Body of pancreas (tissue), 4 donors: Measurements from ENCODE around the gene DENND4A. TPM values are rescaled to one million over a fixed set of nuclear protein-coding genes. Genes with fewer than 3 reads are reported as not detected.
"Not testable (repeated sequence)": the region's sequence is repeated elsewhere in the genome, so short reads cannot be mapped to it uniquely, and the experiment has no call there.

ENCODE experiments used
- ATAC-seq: fragments of 150-250 bp; one replicate; pipeline ENCODE4 v1.9.1; 2016
- DNase-seq, 4 donors: peaks; one replicate each; pipeline ENCODE4 v3.0.0-alpha.2; 2019
- H3K27ac ChIP-seq, 4 donors: fragments of 200-600 bp; sonication (generic); 1 replicate in 3 of 4; 2 replicates in 1 of 4; pipeline versions ENCODE4 v1.5.1 to v1.6.1; 2016 to 2019; ENCODE audit warnings: mild to moderate bottlenecking in 1 of 4, mixed read lengths in 1 of 4, moderate library complexity in 1 of 4
- H3K27me3 ChIP-seq, 2 donors: fragments of 200-600 bp; sonication (generic); one replicate each; pipeline ENCODE4 v1.6.0; 2016; ENCODE audit warnings: mild to moderate bottlenecking in 1 of 2
- H3K36me3 ChIP-seq, 2 donors: fragments of 200-600 bp; sonication (generic); replicated peaks in 1 of 2; 2 replicates each; pipeline ENCODE4 v1.5.1; 2016; ENCODE audit warnings: low read depth in 2 of 2; ENCODE audit not compliant: insufficient read depth in 1 of 2
- H3K4me1 ChIP-seq: fragments of 200-600 bp; sonication (generic); one replicate; pipeline ENCODE4 v1.6.0; 2016
- H3K4me3 ChIP-seq, 2 donors: fragments of 200-600 bp; sonication (generic); 1 replicate in 1 of 2; 2 replicates in 1 of 2; pipeline ENCODE4 v1.5.1; 2016 to 2019
- H3K9me3 ChIP-seq, 3 donors: fragments of 200-600 bp; sonication (generic); 1 replicate in 2 of 3; 2 replicates in 1 of 3; pipeline ENCODE4 v1.5.1; 2016
- POLR2A ChIP-seq, 3 donors: fragments of 450-650 bp; IDR thresholded peaks; one replicate each; pipeline ENCODE4 v1.6.1; 2016; ENCODE audit warnings: antibody characterized with exemption in 3 of 3, mild to moderate bottlenecking in 2 of 3
- WGBS, 2 donors: methylation state at CpG; one replicate each; pipeline ENCODE4 v1.1.5; 2017; 5-methylcytosine and 5-hydroxymethylcytosine counted together
- intact Hi-C: fragments of 100-400 bp; cut with DNase I; formaldehyde crosslinking; loops from one replicate; pipeline ENCODE4 v1.15.1; 2023
- total RNA-seq, 2 donors: library from RNA; depleted of rRNA; stranded (reverse); fragments of >200 nt; gene quantifications; one replicate each; pipeline ENCODE4 v1.1.0, GENCODE V29; 2016
- TF ChIP-seq, protein P1 (sequence below), 7 experiments: fragments of 450-650 bp in 4 of 7; fragments of 200-600 bp in 3 of 7; sonication (generic) in 3 of 7; IDR thresholded peaks; one replicate each; pipeline ENCODE4 v1.5.1; 2016 to 2019; ENCODE audit warnings: antibody characterized with exemption in 7 of 7

The DENND4A gene
- total RNA-seq, 2 donors from 2014 or later, result 45.7 to 59.3 TPM

DNA sequence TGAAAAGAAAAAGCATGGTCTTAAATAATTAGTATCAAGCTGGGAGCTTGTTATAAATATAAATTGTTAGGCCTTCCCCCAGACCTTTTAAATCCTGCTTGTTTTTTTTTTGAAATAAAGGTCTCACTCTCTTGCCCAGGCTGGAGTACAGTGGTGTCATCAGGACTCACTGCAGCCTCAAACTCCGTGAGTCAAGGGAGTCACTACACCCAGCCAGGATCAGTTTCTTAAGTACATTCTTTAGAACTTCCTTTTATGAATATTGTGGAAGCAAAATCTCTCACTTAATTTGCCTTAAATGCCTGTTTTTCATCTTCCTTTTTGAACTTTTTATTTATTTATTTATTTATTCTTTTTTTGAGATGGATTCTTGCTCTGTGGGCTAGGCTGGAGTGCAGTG is 20.8 kb upstream of the DENND4A start:
- 83 to 85% methylated on average over 1 of the region's 1 CpG for WGBS, 2 donors
- ATAC-seq (no peak), DNase-seq (no peak)
- H3K27me3 ChIP-seq, result no peaks in the 10 kb centered on the region
- no peak overlapping the region for H3K27ac ChIP-seq
- no peaks in the 10 kb centered on the region for H3K9me3 ChIP-seq
- no peak overlapping the region for H3K4me3 ChIP-seq
- TF ChIP-seq POLR2A (IDR thresholded peaks at IDR 0.05), result no peak
- TF ChIP-seq, protein P1, sequence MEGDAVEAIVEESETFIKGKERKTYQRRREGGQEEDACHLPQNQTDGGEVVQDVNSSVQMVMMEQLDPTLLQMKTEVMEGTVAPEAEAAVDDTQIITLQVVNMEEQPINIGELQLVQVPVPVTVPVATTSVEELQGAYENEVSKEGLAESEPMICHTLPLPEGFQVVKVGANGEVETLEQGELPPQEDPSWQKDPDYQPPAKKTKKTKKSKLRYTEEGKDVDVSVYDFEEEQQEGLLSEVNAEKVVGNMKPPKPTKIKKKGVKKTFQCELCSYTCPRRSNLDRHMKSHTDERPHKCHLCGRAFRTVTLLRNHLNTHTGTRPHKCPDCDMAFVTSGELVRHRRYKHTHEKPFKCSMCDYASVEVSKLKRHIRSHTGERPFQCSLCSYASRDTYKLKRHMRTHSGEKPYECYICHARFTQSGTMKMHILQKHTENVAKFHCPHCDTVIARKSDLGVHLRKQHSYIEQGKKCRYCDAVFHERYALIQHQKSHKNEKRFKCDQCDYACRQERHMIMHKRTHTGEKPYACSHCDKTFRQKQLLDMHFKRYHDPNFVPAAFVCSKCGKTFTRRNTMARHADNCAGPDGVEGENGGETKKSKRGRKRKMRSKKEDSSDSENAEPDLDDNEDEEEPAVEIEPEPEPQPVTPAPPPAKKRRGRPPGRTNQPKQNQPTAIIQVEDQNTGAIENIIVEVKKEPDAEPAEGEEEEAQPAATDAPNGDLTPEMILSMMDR (IDR thresholded peaks at IDR 0.05), result no peak
- no peaks in the 10 kb centered on the region for H3K4me1 ChIP-seq
- H3K36me3 ChIP-seq, result no peaks in the 10 kb centered on the region
- intact Hi-C loops, result no loop called here

DNA sequence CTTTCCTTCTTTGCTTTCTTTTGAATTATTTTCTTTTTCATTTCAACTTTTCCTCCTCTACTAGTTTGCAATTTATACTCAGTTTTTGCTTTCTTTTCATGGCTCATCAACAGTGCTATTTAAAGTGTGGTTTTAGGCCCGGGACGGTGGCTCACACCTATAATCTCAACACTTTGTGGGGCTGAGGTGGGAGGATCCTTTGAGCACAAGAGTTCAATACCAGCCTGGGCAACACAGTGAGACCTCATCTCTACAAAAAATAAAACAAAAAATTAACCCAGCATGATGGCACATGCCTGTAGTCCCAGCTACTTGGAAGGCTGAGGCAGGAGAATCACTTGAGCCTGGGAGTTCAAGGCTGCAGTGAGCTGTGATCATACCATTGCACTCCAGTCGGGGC is 20.4 kb upstream of the DENND4A start:
- TF ChIP-seq, protein P1 (IDR thresholded peaks at IDR 0.05), result no peak
- no peak for TF ChIP-seq POLR2A (IDR thresholded peaks at IDR 0.05)
- H3K27me3 ChIP-seq, result no peaks in the 10 kb centered on the region
- no peak overlapping the region for H3K27ac ChIP-seq
- no peaks in the 10 kb centered on the region for H3K36me3 ChIP-seq
- 67 to 83% methylated on average over 3 of the region's 3 CpGs for WGBS, 2 donors
- H3K4me1 ChIP-seq, result no peaks in the 10 kb centered on the region
- ATAC-seq (no peak), DNase-seq (no peak)
- intact Hi-C loops, result no loop called here
- no peaks in the 10 kb centered on the region for H3K9me3 ChIP-seq
- no peak overlapping the region for H3K4me3 ChIP-seq

DNA sequence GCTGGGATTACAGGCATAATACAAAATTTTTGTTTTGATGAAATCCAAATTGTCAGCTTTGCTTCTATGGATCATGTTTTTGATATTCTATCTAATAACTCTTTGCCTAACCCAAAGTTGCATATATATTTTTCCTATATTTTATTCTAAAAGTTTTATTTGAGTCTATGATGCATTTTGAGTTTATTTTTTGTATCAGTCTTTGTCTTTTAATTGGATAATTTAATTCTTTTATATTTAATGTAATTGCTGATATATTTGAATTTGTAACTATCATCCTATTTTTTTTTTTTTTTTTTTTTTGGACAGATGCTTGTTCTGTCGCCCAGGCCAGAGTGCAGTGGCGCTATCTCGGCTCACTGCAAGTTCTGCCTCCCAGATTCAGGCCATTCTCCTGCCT is 19.7 kb upstream of the DENND4A start:
- intact Hi-C loops, result no loop called here
- H3K4me1 ChIP-seq, result no peaks in the 10 kb centered on the region
- no peaks in the 10 kb centered on the region for H3K36me3 ChIP-seq
- no peak for DNase-seq
- TF ChIP-seq, protein P1 (IDR thresholded peaks at IDR 0.05), result no peak
- TF ChIP-seq POLR2A (IDR thresholded peaks at IDR 0.05), result no peak
- no peaks in the 10 kb centered on the region for H3K27me3 ChIP-seq
- 93 to 97% methylated on average over 3 of the region's 3 CpGs for WGBS, 2 donors
- H3K27ac ChIP-seq, result no peak overlapping the region
- no peaks in the 10 kb centered on the region for H3K9me3 ChIP-seq
- no peak overlapping the region for H3K4me3 ChIP-seq
- ATAC-seq, result no peak

DNA sequence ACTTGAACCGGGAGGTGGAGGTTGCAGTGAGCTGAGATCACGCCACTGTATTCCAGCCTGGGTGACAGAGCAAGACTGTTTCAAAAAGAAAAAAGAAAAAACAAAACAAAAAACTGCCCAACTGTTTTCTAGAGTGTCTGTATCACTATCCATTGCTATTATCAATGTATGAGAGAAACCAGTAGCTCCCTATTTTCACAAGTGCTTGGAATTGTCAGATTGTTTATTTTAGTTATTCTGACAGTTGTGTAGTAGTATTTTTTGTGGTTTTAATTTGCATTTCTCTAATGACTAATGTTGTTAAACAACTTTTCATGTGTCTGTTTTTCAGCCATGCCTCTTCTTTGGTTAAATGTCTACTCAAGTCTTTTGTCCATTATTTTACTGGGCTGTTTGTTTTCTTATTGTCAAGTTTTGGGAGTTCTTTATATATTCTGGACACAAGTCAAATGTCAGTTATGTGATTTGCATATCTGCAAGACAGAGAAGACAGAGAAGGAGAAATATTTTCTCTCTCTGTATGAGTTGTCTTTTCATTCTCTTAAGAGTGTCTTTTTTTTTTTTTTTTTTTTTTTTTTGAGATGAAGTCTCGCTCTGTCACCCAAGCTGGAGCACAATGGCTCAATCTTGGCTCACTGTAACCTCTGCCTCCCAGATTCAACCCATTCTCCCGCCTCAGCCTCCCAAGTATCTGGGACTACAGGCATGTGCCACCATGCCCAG is 19.1 kb upstream of the DENND4A start:
- 94 to 100% methylated on average over 4 of the region's 4 CpGs for WGBS, 2 donors
- H3K27ac ChIP-seq, H3K9me3 ChIP-seq, H3K27me3 ChIP-seq, H3K36me3 ChIP-seq, H3K4me3 ChIP-seq, ATAC-seq, H3K4me1 ChIP-seq, DNase-seq, intact Hi-C loops: not testable (repeated sequence)

DNA sequence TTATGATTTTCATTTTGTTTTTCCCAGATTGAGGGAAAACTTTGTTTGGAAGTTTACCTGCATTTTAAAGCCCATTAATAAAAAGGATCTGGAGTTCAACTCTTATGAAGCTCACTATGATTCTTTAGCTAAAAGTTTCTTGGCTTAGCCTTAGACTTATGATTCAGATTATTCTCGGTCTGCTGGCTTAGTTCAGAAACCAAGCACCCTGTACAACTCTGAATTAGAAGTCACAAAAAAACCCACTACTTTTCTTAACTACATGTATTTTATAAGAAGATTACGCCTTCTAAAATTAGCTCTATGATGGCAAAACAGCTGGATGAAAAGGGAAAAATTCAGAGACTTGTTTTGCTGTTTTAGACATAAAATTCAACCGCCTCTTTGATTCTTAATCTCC is 14.3 kb upstream of the DENND4A start:
- ATAC-seq (no peak), DNase-seq (no peak)
- Histone ChIP-seq H3K36me3 (no peaks in the 10 kb centered on the region), H3K4me1 (peaks cover 38% of the 10 kb centered on the region), H3K27me3 (no peaks in the 10 kb centered on the region), H3K4me3 (no peak overlapping the region), H3K9me3 (no peaks in the 10 kb centered on the region), H3K27ac (peak overlapping the region in 3 of 4 donors; percentile 55 to 86 (median 78))
- intact Hi-C loops, result no loop called here
- 34 to 48% methylated on average over 3 of the region's 3 CpGs for WGBS, 2 donors
- TF ChIP-seq, protein P1 (IDR thresholded peaks at IDR 0.05), result no peak
- no peak for TF ChIP-seq POLR2A (IDR thresholded peaks at IDR 0.05)
